HG03060 (cell line): ENCODE measurements around the gene P2RY12.

Experiments used
- ATAC-seq: cut with Tn5 transposase; IDR thresholded peaks from one replicate; pipeline ENCODE4 v1.9.1; 2021; ENCODE audit warnings: low read depth, moderate number of reproducible peaks; ENCODE audit not compliant: unreplicated experiment

P2RY12 gene

GRCh38 chr3:151384741-151385174 is at the start of gene P2RY12:
TSS of gene P2RY12 (minus strand) at chr3:151384753. CDS start at chr3:151338845, 45,908 bp downstream.
- ATAC-seq = peak; percentile 46

GRCh38 chr3:151432616-151433372 is 48.2 kb upstream of the P2RY12 start:
- ATAC-seq = no peak

- no peak for ATAC-seq
These were observed 47.4 kb upstream of the P2RY12 start for GRCh38 chr3:151431940-151432339.

- no peak for ATAC-seq
These were observed 46.4 kb upstream of the P2RY12 start for GRCh38 chr3:151430821-151431484.

GRCh38 chr3:151428386-151428785 is 43.8 kb upstream of the P2RY12 start:
- no peak for ATAC-seq

- ATAC-seq = peak; percentile 82
These were observed 41.7 kb upstream of the P2RY12 start for GRCh38 chr3:151426341-151426657.

- ATAC-seq = peak; percentile 9
These were observed 41.2 kb upstream of the P2RY12 start for GRCh38 chr3:151425627-151426340.

GRCh38 chr3:151423091-151423490 is 38.5 kb upstream of the P2RY12 start:
- no peak for ATAC-seq

- ATAC-seq = peak; percentile 35
These were observed 37.4 kb upstream of the P2RY12 start for GRCh38 chr3:151421938-151422337.

- ATAC-seq = no peak
These were observed 35.3 kb upstream of the P2RY12 start for GRCh38 chr3:151419806-151420205.

- ATAC-seq = no peak
These were observed 30.7 kb upstream of the P2RY12 start for GRCh38 chr3:151415289-151415688.

GRCh38 chr3:151412989-151413388 is 28.4 kb upstream of the P2RY12 start:
- no peak for ATAC-seq

GRCh38 chr3:151410891-151411559 is 26.5 kb upstream of the P2RY12 start:
- no peak for ATAC-seq

- no peak for ATAC-seq
These were observed 23.4 kb upstream of the P2RY12 start for GRCh38 chr3:151407928-151408327.

GRCh38 chr3:151404316-151404715 is 19.8 kb upstream of the P2RY12 start:
- no peak for ATAC-seq

GRCh38 chr3:151403246-151403645 is 18.7 kb upstream of the P2RY12 start:
- no peak for ATAC-seq

- no peak for ATAC-seq
These were observed 17.8 kb upstream of the P2RY12 start for GRCh38 chr3:151402349-151402748.

GRCh38 chr3:151400341-151400740 is 15.8 kb upstream of the P2RY12 start:
- no peak for ATAC-seq

- ATAC-seq = no peak
These were observed 14.3 kb upstream of the P2RY12 start for GRCh38 chr3:151398895-151399294.

- no peak for ATAC-seq
These were observed 11.3 kb upstream of the P2RY12 start for GRCh38 chr3:151395806-151396205.

GRCh38 chr3:151394611-151395010 is 10.1 kb upstream of the P2RY12 start:
- ATAC-seq = no peak
